K562 (cell line): Measurements from ENCODE around the gene TRIOBP. TPM values are rescaled to one million over a fixed set of nuclear protein-coding genes. Genes with fewer than 3 reads are reported as not detected.

ENCODE experiments used
- ATAC-seq: fragments of 200-7000 bp; cut with Tn5 transposase; 3 replicates; pipeline ENCODE4 v1.9.1; 2020; ENCODE audit warnings: moderate library complexity
- BruUV-seq: library from RNA; stranded (reverse); fragments of 400-500 nt; replicated peaks from 2 replicates; lab custom pipeline; 2021; lab: Mats Ljungman, UMichigan
- CTCF ChIA-PET: fragments of 300-600 bp; formaldehyde crosslinking; extraction: SDS; loops from one replicate; lab custom pipeline; 2021; ENCODE audit warnings: low intra/inter-chr PET ratio; lab: Yijun Ruan, JAX
- POLR2A ChIA-PET: fragments of 300-600, 350-650 bp; sonication (Branson Sonifier 250); formaldehyde crosslinking; extraction: SDS; loops from one replicate; lab custom pipeline; 2021; ENCODE audit warnings: antibody characterized with exemption, inconsistent platforms; lab: Yijun Ruan, JAX
- DNase-seq, 4 experiments: peaks; one replicate each; pipeline versions ENCODE4 v3.0.0 to v3.0.0-alpha.2; 2011 to 2018; ENCODE audit warnings: low spot score in 3 of 4, mixed read lengths in 3 of 4; ENCODE audit errors: extremely low read depth in 1 of 4
- FAIRE-seq: peaks from 2 replicates; lab custom pipeline; 2011; peaks lifted over from hg19 to GRCh38; lab: Jason Lieb, UNC
- H2AFZ ChIP-seq: 2 replicates; pipeline ENCODE4 v1.6.0; 2011; ENCODE audit warnings: low read depth, low read length, control low read depth, inconsistent platforms
- H3K27ac ChIP-seq: fragments of 200-600 bp; 3 replicates; pipeline ENCODE4 v1.8.0; 2011; ENCODE audit warnings: low read depth, mild to moderate bottlenecking, control low read depth, inconsistent platforms, low read length, moderate library complexity, mixed read lengths; ENCODE audit errors: extremely low read depth
- H3K27me3 ChIP-seq, 2 experiments: fragments of 300-600 bp in 1 of 2; 2 replicates in 1 of 2; 3 replicates in 1 of 2; pipeline versions ENCODE4 v1.6.0 to v1.8.0; 2011; ENCODE audit warnings: inconsistent platforms in 2 of 2, low read length in 2 of 2, mild to moderate bottlenecking in 1 of 2, mixed read lengths in 1 of 2, moderate library complexity in 1 of 2; ENCODE audit not compliant: control insufficient read depth in 2 of 2, insufficient read depth in 2 of 2
- H3K36me3 ChIP-seq: fragments of 300-600 bp; 3 replicates; pipeline ENCODE4 v1.8.0; 2011; ENCODE audit warnings: mild to moderate bottlenecking, low read length, inconsistent platforms; ENCODE audit not compliant: control insufficient read depth, insufficient read depth
- H3K4me1 ChIP-seq, 2 experiments: fragments of 200-600 bp in 1 of 2; replicated peaks in 1 of 2; 2 replicates in 1 of 2; 3 replicates in 1 of 2; pipeline versions ENCODE4 v1.5.1 to v1.8.0; 2011; ENCODE audit warnings: inconsistent platforms in 2 of 2, low read length in 2 of 2, mild to moderate bottlenecking in 1 of 2, mixed read lengths in 1 of 2, moderate library complexity in 1 of 2; ENCODE audit not compliant: control insufficient read depth in 2 of 2, insufficient read depth in 2 of 2
- H3K4me2 ChIP-seq: 2 replicates; pipeline ENCODE4 v1.6.1; 2011; ENCODE audit warnings: low read length, control low read depth, inconsistent platforms, mixed read lengths; ENCODE audit not compliant: insufficient read depth
- H3K4me3 ChIP-seq: fragments of 200-600 bp; sonication (generic), shearing (Covaris generic); 2 replicates; pipeline ENCODE4 v1.5.1; 2016; ENCODE audit warnings: control low read depth, inconsistent platforms
- H3K79me2 ChIP-seq: fragments of 200-600 bp; 3 replicates; pipeline ENCODE4 v1.8.0; 2011; ENCODE audit warnings: low read length, inconsistent platforms; ENCODE audit not compliant: control insufficient read depth, insufficient read depth
- H3K9ac ChIP-seq, 2 experiments: 2 replicates each; pipeline versions ENCODE4 v1.6.0 to v1.6.1; 2011; ENCODE audit warnings: low read depth in 2 of 2, low read length in 2 of 2, control low read depth in 1 of 2, inconsistent platforms in 1 of 2, mild to moderate bottlenecking in 1 of 2, mixed read lengths in 1 of 2; ENCODE audit not compliant: insufficient read depth in 1 of 2
- H3K9me1 ChIP-seq: one replicate; pipeline ENCODE4 v1.6.0; 2011; ENCODE audit warnings: inconsistent platforms, mild to moderate bottlenecking, low read length, moderate library complexity; ENCODE audit not compliant: control insufficient read depth, insufficient read depth
- H3K9me3 ChIP-seq: replicated peaks from 2 replicates; pipeline ENCODE4 v1.5.1; 2011; ENCODE audit warnings: low read depth, low read length, inconsistent platforms; ENCODE audit not compliant: control insufficient read depth, insufficient read depth
- H4K20me1 ChIP-seq: replicated peaks from 2 replicates; pipeline ENCODE4 v1.6.1; 2011; ENCODE audit warnings: low read length, inconsistent platforms, mixed read lengths; ENCODE audit not compliant: control insufficient read depth, insufficient read depth
- ARNT ChIP-seq, 2 experiments: fragments of 450-650 bp; IDR thresholded peaks; 2 replicates each; pipeline ENCODE4 v1.6.1; 2016; ENCODE audit warnings: mild to moderate bottlenecking in 1 of 2
- CHCHD3 ChIP-seq: fragments of 250-450 bp; sonication (Bioruptor Pico); IDR thresholded peaks from 2 replicates; pipeline ENCODE4 v2.1.2; 2022; ENCODE audit warnings: mild to moderate bottlenecking
- ETV6 ChIP-seq, 3 experiments: fragments of 150-350 bp in 1 of 3; sonication (generic) in 1 of 3; formaldehyde crosslinking in 1 of 3; IDR thresholded peaks; 2 replicates each; pipeline versions ENCODE4 v1.6.1 to v1.8.0; 2014 to 2022; ENCODE audit warnings: borderline replicate concordance in 2 of 3, low read depth in 2 of 3, antibody characterized with exemption in 1 of 3, low read length in 1 of 3, mild to moderate bottlenecking in 1 of 3, missing genetic modification reagents in 1 of 3
- MAFK ChIP-seq: IDR thresholded peaks from 2 replicates; pipeline ENCODE4 v1.6.1; 2011; ENCODE audit warnings: low read length, improper control_type of control experiment
- MEIS2 ChIP-seq: fragments of 450-650 bp; IDR thresholded peaks from 2 replicates; pipeline ENCODE4 v1.6.1; 2014; ENCODE audit warnings: mild to moderate bottlenecking; ENCODE audit not compliant: partially characterized antibody
- NFRKB ChIP-seq: fragments of 450-650 bp; IDR thresholded peaks from 2 replicates; pipeline ENCODE4 v1.6.1; 2016; ENCODE audit warnings: low read depth
- SLC30A9 ChIP-seq: fragments of 250-450 bp; sonication (Bioruptor Pico); IDR thresholded peaks from 2 replicates; pipeline ENCODE4 v1.8.0; 2022; ENCODE audit warnings: mild to moderate bottlenecking, moderate library complexity
- SMARCC2 ChIP-seq: fragments of 450-650 bp; IDR thresholded peaks from 2 replicates; pipeline ENCODE4 v1.6.1; 2017; ENCODE audit warnings: antibody characterized with exemption, moderate library complexity, mild to moderate bottlenecking, low read depth
- TBL1XR1 ChIP-seq, 2 experiments: IDR thresholded peaks; 2 replicates each; pipeline ENCODE4 v1.6.1; 2012; ENCODE audit warnings: improper control_type of control experiment in 2 of 2, low read length in 2 of 2, mild to moderate bottlenecking in 1 of 2
- ZNF436 ChIP-seq: fragments of 250-450, 450-650 bp; sonication (Bioruptor Pico); formaldehyde crosslinking; IDR thresholded peaks from 2 replicates; pipeline ENCODE4 v1.7.0; 2020; ENCODE audit warnings: mild to moderate bottlenecking
- ZNF75A ChIP-seq: fragments of 450-650 bp; formaldehyde crosslinking; IDR thresholded peaks from 2 replicates; pipeline ENCODE4 v1.4.0; 2020; ENCODE audit warnings: mild to moderate bottlenecking
- WGBS: fragments of 100-300 bp; shearing (Covaris generic); methylation state at CpG from one replicate; pipeline ENCODE4 v1.1.6; 2016; ENCODE audit warnings: low coverage, mixed read lengths; ENCODE audit not compliant: insufficient coverage; ENCODE audit errors: missing lambda C conversion rate; 5-methylcytosine and 5-hydroxymethylcytosine counted together
- in situ Hi-C: fragments of 300-500 bp; cut with MboI; formaldehyde crosslinking; loops from 4 replicates; pipeline ENCODE4 v1.15.0; 2018; ENCODE audit warnings: inconsistent platforms, mixed read lengths
- intact Hi-C: fragments of 100-400 bp; cut with micrococcal nuclease; formaldehyde crosslinking; loops from 2 replicates; pipeline ENCODE4 v1.14.2; 2022
- polyA plus RNA-seq, 8 experiments: library from polyadenylated mRNA; depleted of rRNA in 4 of 8; stranded (reverse) in 5 of 8; unstranded in 3 of 8; fragments of >200 nt; fragmentation: Nextera tagmentation in 2 of 8; fragmentation: Illumina TruSeq in 1 of 8; extraction: Ambion mirVana in 2 of 8; extraction: Trizol in 1 of 8; gene quantifications; 2 replicates each; pipeline versions ENCODE4 v1.2.1 to v1.2.3, GENCODE V29; 2011 to 2014; ENCODE audit warnings: inconsistent platforms in 1 of 8, missing spikeins in 1 of 8
- total RNA-seq, 7 experiments: library from RNA; depleted of rRNA in 6 of 7; stranded (reverse); fragments of >200 nt in 6 of 7; fragmentation: Illumina TruSeq in 2 of 7; extraction: Trizol in 2 of 7; gene quantifications; 2 replicates each; pipeline versions ENCODE4 v1.2.1 to v1.2.3, GENCODE V29; 2011 to 2021; ENCODE audit warnings: low replicate concordance in 1 of 7
- TF ChIP-seq, protein P1 (sequence below): fragments of 450-650 bp; formaldehyde crosslinking; IDR thresholded peaks from 2 replicates; pipeline ENCODE4 v1.4.0; 2020; ENCODE audit warnings: mild to moderate bottlenecking, moderate library complexity
- TF ChIP-seq, protein P2 (sequence below): sonication (generic); formaldehyde crosslinking; IDR thresholded peaks from 2 replicates; pipeline ENCODE4 v1.8.0; 2022; ENCODE audit warnings: missing genetic modification reagents, mild to moderate bottlenecking, borderline replicate concordance
- TF ChIP-seq, protein P3 (sequence below): fragments of 450-650 bp; IDR thresholded peaks from 2 replicates; pipeline ENCODE4 v1.7.0; 2016; ENCODE audit warnings: borderline replicate concordance
- TF ChIP-seq, protein P4 (sequence below): sonication (generic); formaldehyde crosslinking; IDR thresholded peaks from 2 replicates; pipeline ENCODE4 v1.8.1; 2023; ENCODE audit warnings: mild to moderate bottlenecking, missing genetic modification reagents
- TF ChIP-seq, protein P5 (sequence below): fragments of 250-450 bp; sonication (Bioruptor Pico); IDR thresholded peaks from 2 replicates; pipeline ENCODE4 v1.8.0; 2021; ENCODE audit warnings: moderate library complexity, mild to moderate bottlenecking, inconsistent platforms

The TRIOBP gene
- total and polyA plus RNA-seq, 9 of the 15 experiments (the other 6 are each of a cell fraction or from before 2014, with no cell fraction given), result 0.24 to 13.8 (median 5.5) TPM

DNA sequence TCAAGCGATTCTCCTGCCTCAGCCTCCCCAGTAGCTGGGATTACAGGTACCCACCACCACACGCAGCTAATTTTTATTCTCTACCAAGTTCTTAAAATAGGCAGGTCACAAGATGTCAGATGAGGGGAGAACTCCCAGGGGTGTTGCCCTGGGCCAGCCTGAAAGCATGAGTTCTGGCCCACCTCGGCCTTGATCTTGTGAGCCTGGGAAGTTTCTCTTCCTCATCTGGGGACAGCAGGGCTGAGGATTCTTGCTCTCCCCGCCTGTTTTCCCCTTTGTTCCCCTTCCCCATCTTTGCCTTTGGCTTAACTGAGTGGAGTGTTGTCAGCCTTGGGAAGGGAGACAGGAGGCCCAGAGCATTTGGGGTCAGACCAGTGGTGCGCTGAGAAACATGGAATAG lies 34.8 kb upstream of the TRIOBP start:
- no peaks in the 10 kb centered on the region for H3K27me3 ChIP-seq
- no peak overlapping the region for H3K27ac ChIP-seq
- POLR2A ChIA-PET, result interaction anchor here (1.7 kb wide), 2 partner anchors 9 to 13 kb away, joined by 10 to 11 read pairs; partner anchors contain the start of gene LGALS1
- H3K9me1 ChIP-seq, result peaks cover 4% of the 10 kb centered on the region
- ATAC-seq (no peak), FAIRE-seq (no peak), DNase-seq (no peak)
- H3K9ac ChIP-seq, result peak overlapping the region in 1 of 2 experiments; percentile 1; a peak in 1 of 4 replicates
- no TSS peak for BruUV-seq
- no peak overlapping the region for H3K4me3 ChIP-seq
- intact Hi-C loops, result no loop called here
- peaks cover 69% of the 10 kb centered on the region for H3K79me2 ChIP-seq
- H3K4me2 ChIP-seq, result no peak overlapping the region
- 100% methylated on average over 3 of the region's 5 CpGs for WGBS
- H3K4me1 ChIP-seq, result peaks cover 20 to 34% of the 10 kb centered on the region in 2 experiments
- H3K36me3 ChIP-seq, result peaks cover 60% of the 10 kb centered on the region; the same call in 2 of the 3 replicates
- no peak overlapping the region for H2AFZ ChIP-seq
- H4K20me1 ChIP-seq, result peaks cover 17% of the 10 kb centered on the region
- in situ Hi-C loops, result no loop called here
- H3K9me3 ChIP-seq, result no peaks in the 10 kb centered on the region
- CTCF ChIA-PET, result interaction anchor here (0.8 to 1.0 kb wide), 2 partner anchors 20 to 24 kb away, joined by 3 to 4 read pairs; partner anchors contain the start of gene NOL12
- TF ChIP-seq, protein P1, sequence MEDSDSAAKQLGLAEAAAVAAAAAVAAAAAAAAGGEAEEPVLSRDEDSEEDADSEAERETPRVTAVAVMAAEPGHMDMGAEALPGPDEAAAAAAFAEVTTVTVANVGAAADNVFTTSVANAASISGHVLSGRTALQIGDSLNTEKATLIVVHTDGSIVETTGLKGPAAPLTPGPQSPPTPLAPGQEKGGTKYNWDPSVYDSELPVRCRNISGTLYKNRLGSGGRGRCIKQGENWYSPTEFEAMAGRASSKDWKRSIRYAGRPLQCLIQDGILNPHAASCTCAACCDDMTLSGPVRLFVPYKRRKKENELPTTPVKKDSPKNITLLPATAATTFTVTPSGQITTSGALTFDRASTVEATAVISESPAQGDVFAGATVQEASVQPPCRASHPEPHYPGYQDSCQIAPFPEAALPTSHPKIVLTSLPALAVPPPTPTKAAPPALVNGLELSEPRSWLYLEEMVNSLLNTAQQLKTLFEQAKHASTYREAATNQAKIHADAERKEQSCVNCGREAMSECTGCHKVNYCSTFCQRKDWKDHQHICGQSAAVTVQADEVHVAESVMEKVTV (CRISPR knock-in tag), result no peak
- TF ChIP-seq, protein P2, sequence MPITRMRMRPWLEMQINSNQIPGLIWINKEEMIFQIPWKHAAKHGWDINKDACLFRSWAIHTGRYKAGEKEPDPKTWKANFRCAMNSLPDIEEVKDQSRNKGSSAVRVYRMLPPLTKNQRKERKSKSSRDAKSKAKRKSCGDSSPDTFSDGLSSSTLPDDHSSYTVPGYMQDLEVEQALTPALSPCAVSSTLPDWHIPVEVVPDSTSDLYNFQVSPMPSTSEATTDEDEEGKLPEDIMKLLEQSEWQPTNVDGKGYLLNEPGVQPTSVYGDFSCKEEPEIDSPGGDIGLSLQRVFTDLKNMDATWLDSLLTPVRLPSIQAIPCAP, result no peak
- TF ChIP-seq, protein P3, sequence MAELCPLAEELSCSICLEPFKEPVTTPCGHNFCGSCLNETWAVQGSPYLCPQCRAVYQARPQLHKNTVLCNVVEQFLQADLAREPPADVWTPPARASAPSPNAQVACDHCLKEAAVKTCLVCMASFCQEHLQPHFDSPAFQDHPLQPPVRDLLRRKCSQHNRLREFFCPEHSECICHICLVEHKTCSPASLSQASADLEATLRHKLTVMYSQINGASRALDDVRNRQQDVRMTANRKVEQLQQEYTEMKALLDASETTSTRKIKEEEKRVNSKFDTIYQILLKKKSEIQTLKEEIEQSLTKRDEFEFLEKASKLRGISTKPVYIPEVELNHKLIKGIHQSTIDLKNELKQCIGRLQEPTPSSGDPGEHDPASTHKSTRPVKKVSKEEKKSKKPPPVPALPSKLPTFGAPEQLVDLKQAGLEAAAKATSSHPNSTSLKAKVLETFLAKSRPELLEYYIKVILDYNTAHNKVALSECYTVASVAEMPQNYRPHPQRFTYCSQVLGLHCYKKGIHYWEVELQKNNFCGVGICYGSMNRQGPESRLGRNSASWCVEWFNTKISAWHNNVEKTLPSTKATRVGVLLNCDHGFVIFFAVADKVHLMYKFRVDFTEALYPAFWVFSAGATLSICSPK, result no peak
- TF ChIP-seq MEIS2 (no peak), ARNT (IDR thresholded peaks at IDR 0.05) (no peak), ZNF436 (no peak), NFRKB (no peak), TBL1XR1 (IDR thresholded peaks at IDR 0.05; ENCODE audit: low read length in 2 of 2) (no peak), MAFK (no peak), ETV6 (IDR thresholded peaks at IDR 0.05; ENCODE audit: borderline replicate concordance in 1 of 2, low read depth in 2 of 2, low read length in 1 of 2) (no peak), ETV6 (CRISPR knock-in tag; IDR thresholded peaks at IDR 0.05; ENCODE audit: borderline replicate concordance) (no peak), SMARCC2 (no peak), SLC30A9 (CRISPR knock-in tag) (no peak), ZNF75A (CRISPR knock-in tag) (no peak), CHCHD3 (CRISPR knock-in tag) (no peak)
- TF ChIP-seq, protein P4, sequence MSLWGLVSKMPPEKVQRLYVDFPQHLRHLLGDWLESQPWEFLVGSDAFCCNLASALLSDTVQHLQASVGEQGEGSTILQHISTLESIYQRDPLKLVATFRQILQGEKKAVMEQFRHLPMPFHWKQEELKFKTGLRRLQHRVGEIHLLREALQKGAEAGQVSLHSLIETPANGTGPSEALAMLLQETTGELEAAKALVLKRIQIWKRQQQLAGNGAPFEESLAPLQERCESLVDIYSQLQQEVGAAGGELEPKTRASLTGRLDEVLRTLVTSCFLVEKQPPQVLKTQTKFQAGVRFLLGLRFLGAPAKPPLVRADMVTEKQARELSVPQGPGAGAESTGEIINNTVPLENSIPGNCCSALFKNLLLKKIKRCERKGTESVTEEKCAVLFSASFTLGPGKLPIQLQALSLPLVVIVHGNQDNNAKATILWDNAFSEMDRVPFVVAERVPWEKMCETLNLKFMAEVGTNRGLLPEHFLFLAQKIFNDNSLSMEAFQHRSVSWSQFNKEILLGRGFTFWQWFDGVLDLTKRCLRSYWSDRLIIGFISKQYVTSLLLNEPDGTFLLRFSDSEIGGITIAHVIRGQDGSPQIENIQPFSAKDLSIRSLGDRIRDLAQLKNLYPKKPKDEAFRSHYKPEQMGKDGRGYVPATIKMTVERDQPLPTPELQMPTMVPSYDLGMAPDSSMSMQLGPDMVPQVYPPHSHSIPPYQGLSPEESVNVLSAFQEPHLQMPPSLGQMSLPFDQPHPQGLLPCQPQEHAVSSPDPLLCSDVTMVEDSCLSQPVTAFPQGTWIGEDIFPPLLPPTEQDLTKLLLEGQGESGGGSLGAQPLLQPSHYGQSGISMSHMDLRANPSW, result no peak
- TF ChIP-seq, protein P5, sequence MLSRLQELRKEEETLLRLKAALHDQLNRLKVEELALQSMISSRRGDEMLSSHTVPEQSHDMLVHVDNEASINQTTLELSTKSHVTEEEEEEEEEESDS (CRISPR knock-in tag), result no peak
